Cardiac muscle cell (in vitro differentiated cells and primary cell): ENCODE data around the gene MIEF1. TPM values are rescaled to one million over a fixed set of nuclear protein-coding genes. Genes with fewer than 3 reads are reported as not detected.
A peak's percentile ranks its signal among the peaks of the same experiment; 100 is the strongest.

Experiments
- DNase-seq, 2 donors: peaks; one replicate each; pipeline versions ENCODE4 v3.0.0 to v3.0.0-alpha.2; 2010 to 2017; ENCODE audit warnings: low read depth in 1 of 2, low spot score in 1 of 2
- H3K27ac ChIP-seq: fragments of 200-600 bp; sonication (generic); 2 replicates; pipeline ENCODE4 v1.5.1; 2016
- H3K27me3 ChIP-seq: fragments of 200-600 bp; sonication (generic); 2 replicates; pipeline ENCODE4 v1.6.0; 2016; ENCODE audit warnings: control low read depth
- H3K36me3 ChIP-seq: fragments of 200-600 bp; sonication (generic); 2 replicates; pipeline ENCODE4 v1.5.1; 2016; ENCODE audit warnings: control low read depth
- H3K4me1 ChIP-seq: fragments of 200-600 bp; sonication (generic); 2 replicates; pipeline ENCODE4 v1.8.1; 2017; ENCODE audit warnings: low read depth, mild to moderate bottlenecking, mixed run types
- H3K4me3 ChIP-seq: fragments of 200-600 bp; sonication (generic); 2 replicates; pipeline ENCODE4 v1.5.1; 2016; ENCODE audit warnings: mild to moderate bottlenecking
- H3K9me3 ChIP-seq: fragments of 200-600 bp; sonication (generic); 2 replicates; pipeline ENCODE4 v1.5.1; 2017; ENCODE audit warnings: low read depth, mild to moderate bottlenecking, control low read depth
- CTCF ChIP-seq: IDR thresholded peaks from 2 replicates; pipeline ENCODE4 v1.5.1; 2012; ENCODE audit warnings: low read depth, mild to moderate bottlenecking, low read length
- polyA plus RNA-seq: library from polyadenylated mRNA; unstranded; fragments of >200 nt; fragmentation: Nextera tagmentation; extraction: Ambion mirVana; gene quantifications from 2 replicates; pipeline ENCODE4 v1.2.1, GENCODE V29; 2016
- total RNA-seq: library from RNA; depleted of rRNA; stranded (reverse); fragments of >200 nt; gene quantifications from 2 replicates; pipeline ENCODE4 v1.2.3, GENCODE V29; 2016

The MIEF1 gene
- total and polyA plus RNA-seq, 2 experiments from 2014 or later, result 29.1 to 31.2 TPM

- no peak for DNase-seq
- H3K36me3 ChIP-seq, result no peaks in the 10 kb centered on the region
- TF ChIP-seq CTCF, result no peak
- peaks cover 32% of the 10 kb centered on the region for H3K4me1 ChIP-seq
- no peaks in the 10 kb centered on the region for H3K27me3 ChIP-seq
- H3K9me3 ChIP-seq, result no peaks in the 10 kb centered on the region
- no peak overlapping the region for H3K27ac ChIP-seq
- H3K4me3 ChIP-seq, result no peak overlapping the region
Observed at GRCh38 chr22:39476664-39477063, 25.4 kb upstream of the MIEF1 start.

GRCh38 chr22:39477542-39477941 is 24.5 kb upstream of the MIEF1 start:
- Histone ChIP-seq H3K36me3 (no peaks in the 10 kb centered on the region), H3K4me3 (no peak overlapping the region), H3K9me3 (no peaks in the 10 kb centered on the region), H3K27me3 (no peaks in the 10 kb centered on the region), H3K27ac (no peak overlapping the region), H3K4me1 (peaks cover 23% of the 10 kb centered on the region)
- no peak for TF ChIP-seq CTCF
- DNase-seq, result no peak

- Histone ChIP-seq H3K27ac (no peak overlapping the region), H3K4me3 (no peak overlapping the region), H3K9me3 (no peaks in the 10 kb centered on the region), H3K4me1 (peaks cover 14% of the 10 kb centered on the region), H3K36me3 (no peaks in the 10 kb centered on the region), H3K27me3 (no peaks in the 10 kb centered on the region)
- no peak for TF ChIP-seq CTCF
- peak in 1 of 2 donors; percentile 76 for DNase-seq
Observed at GRCh38 chr22:39478441-39478850, 23.6 kb upstream of the MIEF1 start.

GRCh38 chr22:39479254-39479653 is 22.8 kb upstream of the MIEF1 start:
- H3K27me3 ChIP-seq, result no peaks in the 10 kb centered on the region
- no peak overlapping the region for H3K4me3 ChIP-seq
- H3K36me3 ChIP-seq, result no peaks in the 10 kb centered on the region
- H3K27ac ChIP-seq, result no peak overlapping the region
- no peak for TF ChIP-seq CTCF
- no peak for DNase-seq
- H3K9me3 ChIP-seq, result no peaks in the 10 kb centered on the region
- peaks cover 8% of the 10 kb centered on the region for H3K4me1 ChIP-seq

GRCh38 chr22:39480557-39480956 is 21.5 kb upstream of the MIEF1 start:
- Histone ChIP-seq H3K4me3 (no peak overlapping the region), H3K27me3 (no peaks in the 10 kb centered on the region), H3K36me3 (no peaks in the 10 kb centered on the region), H3K27ac (no peak overlapping the region), H3K4me1 (no peaks in the 10 kb centered on the region), H3K9me3 (no peaks in the 10 kb centered on the region)
- no peak for DNase-seq
- TF ChIP-seq CTCF, result no peak

- no peak overlapping the region for H3K27ac ChIP-seq
- H3K9me3 ChIP-seq, result no peaks in the 10 kb centered on the region
- H3K36me3 ChIP-seq, result no peaks in the 10 kb centered on the region
- H3K4me3 ChIP-seq, result no peak overlapping the region
- no peaks in the 10 kb centered on the region for H3K27me3 ChIP-seq
- H3K4me1 ChIP-seq, result no peaks in the 10 kb centered on the region
- TF ChIP-seq CTCF, result no peak
- DNase-seq, result no peak
Observed at GRCh38 chr22:39481054-39481453, 21.0 kb upstream of the MIEF1 start.
